Tibial nerve (tissue), 4 donors: ENCODE measurements around the gene EFHD2.

Source experiments
- CTCF ChIP-seq, 5 experiments: fragments of 200-600 bp in 3 of 5; fragments of 450-650 bp in 2 of 5; sonication (generic) in 3 of 5; IDR thresholded peaks; one replicate each; pipeline ENCODE4 v1.5.1; 2016 to 2019; ENCODE audit warnings: antibody characterized with exemption in 5 of 5, mild to moderate bottlenecking in 3 of 5, moderate library complexity in 2 of 5
- EP300 ChIP-seq, 2 donors: sonication (generic); formaldehyde crosslinking; IDR thresholded peaks; one replicate each; pipeline ENCODE4 v1.6.1; 2017; ENCODE audit warnings: antibody characterized with exemption in 2 of 2, mild to moderate bottlenecking in 1 of 2
- POLR2A ChIP-seq, 2 donors: fragments of 450-650 bp; IDR thresholded peaks; one replicate each; pipeline ENCODE4 v1.6.1; 2017; ENCODE audit warnings: antibody characterized with exemption in 2 of 2, mild to moderate bottlenecking in 2 of 2, moderate library complexity in 2 of 2

DNA sequence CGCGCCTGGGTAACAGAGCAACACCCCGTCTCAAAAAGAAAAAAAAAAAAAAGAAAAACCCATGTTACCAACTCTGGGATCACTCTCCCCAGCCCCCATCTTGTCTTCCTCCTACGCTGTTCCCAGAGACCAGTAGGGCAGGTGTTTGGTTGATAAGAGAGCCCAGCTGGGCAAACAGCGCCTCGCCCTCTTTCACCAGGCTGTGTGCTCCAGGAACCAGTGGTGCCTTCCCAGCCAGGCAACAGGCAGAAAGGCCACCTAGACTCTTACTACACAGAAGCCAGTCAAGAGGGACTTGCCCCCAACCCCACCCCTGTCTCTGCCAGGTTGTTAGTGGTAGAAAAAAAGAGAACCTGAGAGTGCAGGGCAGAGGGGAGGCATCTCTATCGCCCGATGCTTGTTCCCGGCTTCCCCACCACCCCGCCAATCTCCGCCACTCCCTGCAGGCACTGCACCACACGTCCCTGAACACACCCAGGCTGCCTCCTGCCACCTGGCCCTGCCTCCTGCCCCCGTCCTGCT lies 14.5 kb downstream of the EFHD2 start:
- TF ChIP-seq CTCF (IDR thresholded peaks at IDR 0.05): no peak
- no peak for TF ChIP-seq POLR2A (IDR thresholded peaks at IDR 0.05)
- TF ChIP-seq EP300 (IDR thresholded peaks at IDR 0.05): no peak
